OCI-LY1 (cell line): ENCODE results near the gene TRAPPC2L.

Experiments
- H2AFZ ChIP-seq: fragments of 200-600 bp; sonication (generic), shearing (Covaris generic); 2 replicates; pipeline ENCODE4 v1.6.0; 2014; ENCODE audit warnings: antibody characterized with exemption, mild to moderate bottlenecking, low read length
- H3F3A ChIP-seq: fragments of 200-600 bp; sonication (generic), shearing (Covaris generic); 2 replicates; pipeline ENCODE4 v1.6.0; 2014; ENCODE audit warnings: mild to moderate bottlenecking, antibody characterized with exemption, low read length, moderate library complexity; ENCODE audit not compliant: insufficient read depth
- H3K27ac ChIP-seq: fragments of 200-600 bp; sonication (generic); 2 replicates; pipeline ENCODE4 v1.5.1; 2014; ENCODE audit warnings: low read length, mixed run types, mild to moderate bottlenecking, low read depth; ENCODE audit not compliant: poor library complexity, severe bottlenecking
- H3K27me3 ChIP-seq: fragments of 200-600 bp; sonication (generic); 2 replicates; pipeline ENCODE4 v1.6.0; 2014; ENCODE audit warnings: antibody characterized with exemption, mild to moderate bottlenecking, low read length, moderate library complexity; ENCODE audit not compliant: insufficient read depth
- H3K36me3 ChIP-seq: fragments of 200-600 bp; sonication (generic); 2 replicates; pipeline ENCODE4 v1.6.1; 2014; ENCODE audit warnings: mild to moderate bottlenecking, antibody characterized with exemption, low read length, moderate library complexity, mixed read lengths; ENCODE audit not compliant: insufficient read depth
- H3K4me1 ChIP-seq: fragments of 200-600 bp; sonication (generic); 2 replicates; pipeline ENCODE4 v1.5.1; 2014; ENCODE audit warnings: mild to moderate bottlenecking, low read length, moderate library complexity; ENCODE audit not compliant: insufficient read depth, severe bottlenecking
- H3K4me2 ChIP-seq: fragments of 200-600 bp; sonication (generic), shearing (Covaris generic); 2 replicates; pipeline ENCODE4 v1.6.1; 2014; ENCODE audit warnings: low read length
- H3K4me3 ChIP-seq: fragments of 200-600 bp; sonication (generic); 2 replicates; pipeline ENCODE4 v1.5.1; 2014; ENCODE audit warnings: low read length, low read depth, mild to moderate bottlenecking, mixed read lengths; ENCODE audit not compliant: poor library complexity, severe bottlenecking
- H3K79me2 ChIP-seq: fragments of 200-600 bp; shearing (Covaris generic); 2 replicates; pipeline ENCODE4 v1.6.1; 2016; ENCODE audit warnings: mixed run types, low read length, mixed read lengths; ENCODE audit not compliant: insufficient read depth
- H3K9ac ChIP-seq: fragments of 200-600 bp; sonication (generic), shearing (Covaris generic); 2 replicates; pipeline ENCODE4 v1.6.1; 2014; ENCODE audit warnings: mild to moderate bottlenecking, low read length, mixed read lengths
- H3K9me2 ChIP-seq: fragments of 200-600 bp; sonication (generic), shearing (Covaris generic); 2 replicates; pipeline ENCODE4 v1.6.1; 2014; ENCODE audit warnings: low read depth, mild to moderate bottlenecking, low read length, mixed read lengths
- H3K9me3 ChIP-seq: fragments of 200-600 bp; shearing (Covaris generic); 2 replicates; pipeline ENCODE4 v1.6.1; 2014; ENCODE audit warnings: low read length, mixed read lengths
- H4K20me1 ChIP-seq: fragments of 200-600 bp; sonication (generic), shearing (Covaris generic); 2 replicates; pipeline ENCODE4 v1.6.0; 2016; ENCODE audit warnings: mild to moderate bottlenecking, low read length; ENCODE audit not compliant: insufficient read depth
- CTCF ChIP-seq: fragments of 200-600 bp; sonication (generic), shearing (Covaris generic); IDR thresholded peaks from 2 replicates; pipeline ENCODE4 v1.5.1; 2017; ENCODE audit warnings: mild to moderate bottlenecking, antibody characterized with exemption, low read length, moderate library complexity, mixed read lengths
- EZH2 ChIP-seq: fragments of 200-600 bp; sonication (generic), shearing (Covaris generic); IDR thresholded peaks from 2 replicates; pipeline ENCODE4 v1.8.0; 2017; ENCODE audit warnings: borderline replicate concordance, mixed run types, mild to moderate bottlenecking, antibody characterized with exemption, low read length, moderate library complexity, mixed read lengths

The TRAPPC2L gene

GRCh38 chr16:88866151-88866920 is 9.4 kb downstream of the TRAPPC2L start, which contains the start of gene PABPN1L:
PABPN1L (minus strand) TSS chr16:88866660; CDS start chr16:88866606, 54 bp downstream.
- Histone ChIP-seq H3K79me2 (no peaks in the 10 kb centered on the region), H3K4me2 (no peak within 1 kb of the TSS), H3K9me2 (no peaks in the 10 kb centered on the region), H3K27me3 (peaks cover 20% of the 10 kb centered on the region), H3K9me3 (no peaks in the 10 kb centered on the region), H3F3A (no peaks in the 10 kb centered on the region), H3K4me3 (no peak within 1 kb of the TSS), H3K36me3 (peaks cover 8% of the 10 kb centered on the region; the same call in 1 of the 2 replicates), H2AFZ (no peak within 1 kb of the TSS), H3K27ac (no peak within 1 kb of the TSS), H3K4me1 (no peaks in the 10 kb centered on the region), H4K20me1 (no peaks in the 10 kb centered on the region), H3K9ac (no peak within 1 kb of the TSS)
- TF ChIP-seq CTCF, result no peak
- TF ChIP-seq EZH2, result no peak

GRCh38 chr16:88867581-88868246 is 10.8 kb downstream of the TRAPPC2L start:
- Histone ChIP-seq H4K20me1 (no peaks in the 10 kb centered on the region), H3K4me3 (no peak overlapping the region), H3K79me2 (no peaks in the 10 kb centered on the region), H2AFZ (no peak overlapping the region), H3K27ac (no peak overlapping the region), H3K9me2 (no peaks in the 10 kb centered on the region), H3K9ac (no peak overlapping the region), H3K4me2 (no peak overlapping the region), H3K4me1 (no peaks in the 10 kb centered on the region), H3K27me3 (peaks cover 26% of the 10 kb centered on the region), H3K36me3 (no peaks in the 10 kb centered on the region), H3K9me3 (no peaks in the 10 kb centered on the region), H3F3A (no peaks in the 10 kb centered on the region)
- TF ChIP-seq EZH2 (no peak), CTCF (no peak)

- TF ChIP-seq CTCF (no peak), EZH2 (no peak)
- no peak overlapping the region for H2AFZ ChIP-seq
Measured at GRCh38 chr16:88868974-88869672, 12.2 kb downstream of the TRAPPC2L start.

More at GRCh38 chr16:88868974-88869672, 12.2 kb downstream of the TRAPPC2L start:
- Histone ChIP-seq H3K9me3 (no peaks in the 10 kb centered on the region), H3K4me2 (no peak overlapping the region), H3K9me2 (no peaks in the 10 kb centered on the region), H3K79me2 (no peaks in the 10 kb centered on the region), H3K36me3 (no peaks in the 10 kb centered on the region), H3K4me1 (no peaks in the 10 kb centered on the region), H3F3A (no peaks in the 10 kb centered on the region), H3K27ac (no peak overlapping the region), H3K4me3 (no peak overlapping the region), H4K20me1 (no peaks in the 10 kb centered on the region), H3K9ac (no peak overlapping the region), H3K27me3 (peaks cover 26% of the 10 kb centered on the region)
